GM20431 (cell line): ENCODE measurements around the gene ZNF614.
"Not testable (repeated sequence)": the region's sequence is repeated elsewhere in the genome, so short reads cannot be mapped to it uniquely, and the experiment has no call there.

Experiments used
- in situ Hi-C: fragments of 300-500 bp; cut with MseI, MboI; formaldehyde crosslinking; loops from one replicate; pipeline ENCODE4 v1.15.0; 2020; ENCODE audit warnings: low sequenced_read_pairs; ENCODE audit not compliant: unreplicated experiment

Gene ZNF614

DNA sequence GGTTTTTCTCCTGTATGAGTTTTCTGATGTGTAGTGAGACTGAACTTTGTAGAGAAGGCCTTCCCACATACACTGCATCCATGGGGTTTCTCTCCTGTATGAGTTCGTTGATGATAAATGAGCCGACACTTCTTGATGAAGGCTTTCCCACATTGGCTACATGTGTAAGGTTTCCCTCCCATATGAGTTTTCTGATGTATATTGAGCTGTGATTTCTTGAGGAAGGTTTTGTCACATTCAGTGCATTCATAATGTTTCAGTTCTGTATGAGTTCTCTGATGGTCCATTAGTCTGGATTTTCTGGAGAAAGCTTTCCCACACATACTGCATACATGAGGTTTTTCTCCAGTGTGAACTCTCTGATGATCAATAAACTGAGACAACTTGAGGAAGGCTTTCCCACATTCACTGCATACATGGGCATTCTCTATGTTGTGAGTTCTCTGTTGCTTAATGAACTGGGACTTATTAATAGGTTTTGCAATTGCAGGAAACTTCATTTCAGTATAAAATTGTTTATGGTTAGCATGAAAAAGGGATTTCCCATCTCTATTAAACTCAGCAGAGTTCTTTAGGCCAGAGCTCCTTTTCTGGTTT is 34.0 kb downstream of the ZNF614 start:
- in situ Hi-C loops = no loop called here

DNA sequence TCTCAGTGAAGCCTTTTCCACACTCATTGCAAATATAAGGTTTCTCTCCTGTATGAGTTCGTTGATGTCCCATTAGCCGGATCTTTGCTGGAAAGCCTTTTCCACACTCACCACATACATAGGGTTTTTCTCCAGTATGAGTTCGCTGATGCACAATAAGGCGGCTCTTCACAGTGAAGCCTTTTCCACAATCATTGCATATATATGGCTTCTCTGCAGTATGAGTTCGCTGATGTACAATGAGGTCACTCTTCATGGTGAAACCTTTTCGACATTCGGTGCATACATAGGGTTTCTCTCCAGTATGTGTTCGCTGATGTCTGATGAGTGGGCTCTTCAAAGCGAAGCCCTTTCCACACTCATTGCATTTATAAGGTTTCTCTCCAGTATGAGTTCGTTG is 34.8 kb downstream of the ZNF614 start:
- in situ Hi-C loops = no loop called here

DNA sequence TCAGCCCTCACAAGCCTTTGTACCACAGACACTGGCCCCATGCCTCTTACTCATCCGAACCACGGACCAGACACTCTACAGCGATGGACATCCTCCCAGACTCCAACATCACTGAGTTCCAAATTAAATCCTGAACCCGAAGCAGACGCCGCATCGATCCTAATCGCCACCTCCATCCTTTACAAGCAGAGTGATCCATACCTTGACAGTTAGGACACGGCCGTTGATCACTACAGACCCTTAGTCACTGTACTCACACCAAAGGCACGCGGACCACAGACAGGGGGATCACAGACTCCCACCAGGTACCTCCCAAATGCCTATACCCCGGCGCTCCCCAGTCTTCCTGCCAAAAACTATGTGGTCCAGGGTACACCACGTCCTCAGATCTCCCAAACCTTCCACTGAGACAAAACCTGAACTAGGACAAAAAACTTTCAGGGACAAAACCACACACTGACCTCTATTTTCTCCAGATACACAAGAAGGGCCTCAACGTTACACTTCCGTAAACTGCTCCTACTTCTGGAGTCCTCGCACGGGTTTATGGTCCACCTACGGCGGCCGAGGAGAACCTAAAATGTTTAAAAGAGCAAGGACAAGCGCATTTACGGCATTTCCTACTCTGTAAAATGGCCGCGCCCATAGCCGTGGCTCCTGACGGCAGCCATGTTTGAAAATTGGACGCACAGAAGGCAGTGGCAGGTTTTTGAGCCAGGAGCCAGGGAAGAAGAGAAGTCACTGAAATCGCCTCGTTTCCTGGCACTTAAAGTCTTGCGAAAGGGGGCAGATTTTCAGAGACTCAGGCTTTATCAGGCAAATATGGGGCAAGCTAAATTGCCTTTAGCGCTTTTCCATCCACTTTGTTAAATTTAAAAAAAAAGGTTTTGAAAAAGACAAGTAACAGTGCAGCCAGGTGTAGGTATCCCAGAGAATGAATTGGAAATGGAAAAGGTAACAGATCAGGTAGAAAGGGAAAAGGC is 41.6 kb downstream of the ZNF614 start, which contains the start of gene ZNF350:
TSS of gene ZNF350 (minus strand) at position 532 of the 983 bp plus-strand sequence. CDS start 12,480 bp downstream, outside the sequence.
- in situ Hi-C loops = no loop called here

DNA sequence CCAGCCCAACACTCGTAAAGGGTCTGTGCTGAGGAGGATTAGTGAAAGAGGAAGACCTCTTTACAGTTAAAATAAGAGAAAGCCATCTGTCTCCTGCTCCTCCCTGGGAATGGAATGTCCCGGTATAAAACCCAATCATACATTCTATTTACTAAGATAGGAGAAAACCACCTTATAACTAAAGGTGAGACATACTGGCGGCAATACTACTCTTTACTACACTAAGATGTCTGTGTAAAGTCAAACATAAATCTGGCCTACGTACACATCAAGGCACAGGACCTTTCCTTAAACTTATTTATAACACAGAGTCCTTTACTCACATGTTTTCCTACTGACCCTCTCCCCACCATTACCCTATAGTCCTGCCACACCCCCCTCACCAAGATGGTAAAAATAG is 44.8 kb downstream of the ZNF614 start:
- in situ Hi-C loops = no loop called here

DNA sequence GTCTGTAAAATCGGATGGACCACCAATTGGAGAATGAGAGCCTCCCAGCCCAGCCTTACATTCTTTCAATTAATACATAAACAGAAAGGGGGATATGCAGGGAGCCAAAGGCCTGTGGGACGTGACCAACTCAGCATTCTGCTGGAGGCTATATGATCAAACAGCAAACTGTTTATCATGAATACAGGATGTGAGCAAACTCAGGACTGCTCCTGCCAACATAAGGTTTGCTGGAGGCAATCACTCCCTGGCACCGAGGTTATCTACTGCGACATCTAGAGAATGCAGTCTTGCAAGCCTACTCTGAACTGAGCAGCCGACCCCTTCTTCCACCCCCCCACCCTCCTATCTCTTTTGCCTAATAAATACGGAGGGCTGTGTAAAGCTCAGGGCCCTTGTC is 47.3 kb downstream of the ZNF614 start:
- in situ Hi-C loops = not testable (repeated sequence)

DNA sequence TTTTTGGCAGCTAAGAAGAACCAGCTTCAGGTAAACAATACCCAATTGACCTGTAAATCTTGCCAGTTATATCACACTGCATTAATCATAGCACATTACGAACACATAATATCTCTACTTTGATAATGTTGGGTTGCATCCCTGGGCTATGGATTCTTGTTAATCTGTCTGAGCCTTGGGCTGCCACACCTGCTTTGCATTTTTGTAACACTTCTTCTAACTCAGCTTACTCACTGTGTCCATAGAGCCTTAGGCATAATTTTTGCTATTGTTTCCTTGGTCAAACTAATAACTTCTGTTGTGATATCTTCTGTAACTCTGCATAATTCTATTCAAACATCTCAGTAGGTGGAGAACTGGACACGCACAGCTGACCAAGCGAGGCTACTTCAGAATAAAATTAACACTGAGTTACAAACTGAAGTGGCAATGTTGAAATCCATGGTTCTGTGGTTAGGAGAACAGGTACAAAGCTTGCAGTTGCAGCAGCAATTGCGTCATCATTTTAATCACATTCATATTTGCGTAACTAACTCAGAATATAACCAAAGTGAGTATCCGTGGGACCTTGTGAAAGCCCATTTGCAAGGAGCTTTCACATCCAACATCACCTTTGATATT is 48.0 kb downstream of the ZNF614 start:
- in situ Hi-C loops = no loop called here

DNA sequence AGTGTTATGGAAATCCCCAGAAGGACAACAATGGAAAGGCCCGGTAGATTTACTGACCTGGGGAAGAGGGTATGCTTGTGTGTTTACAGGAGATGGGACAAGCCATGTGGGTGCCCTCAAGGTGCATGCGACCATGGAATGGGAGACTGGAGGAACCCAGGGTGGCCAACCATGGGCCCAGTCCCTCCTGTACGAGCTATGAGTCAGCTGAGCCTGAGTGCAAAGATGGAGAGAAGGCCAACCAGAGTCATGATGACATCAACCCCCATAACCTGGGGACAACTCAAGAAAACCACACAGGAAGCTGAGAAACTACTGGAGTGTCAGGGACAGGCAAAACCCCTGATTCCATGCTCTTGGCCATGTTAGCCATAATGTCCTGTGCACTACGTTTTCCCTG is 49.3 kb downstream of the ZNF614 start:
- in situ Hi-C loops = no loop called here

DNA sequence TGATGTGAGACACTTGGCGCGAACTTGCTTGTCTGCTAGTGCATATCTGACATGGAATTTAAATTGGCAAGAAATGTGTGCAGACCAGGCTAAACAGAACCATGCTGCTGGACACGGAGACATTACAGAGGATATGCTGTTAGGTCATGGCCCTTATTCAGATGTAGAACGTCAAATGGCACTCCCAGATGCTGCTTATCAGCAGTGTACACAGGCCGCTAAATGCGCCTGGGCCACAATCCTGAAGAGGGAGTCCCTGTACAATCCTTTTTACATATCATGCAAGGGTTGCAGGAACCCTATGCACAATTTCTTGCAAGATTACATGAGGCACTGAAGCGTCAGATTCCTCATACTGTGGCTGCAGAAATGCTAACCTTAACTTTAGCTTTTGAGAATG is 50.8 kb downstream of the ZNF614 start:
- in situ Hi-C loops = no loop called here

DNA sequence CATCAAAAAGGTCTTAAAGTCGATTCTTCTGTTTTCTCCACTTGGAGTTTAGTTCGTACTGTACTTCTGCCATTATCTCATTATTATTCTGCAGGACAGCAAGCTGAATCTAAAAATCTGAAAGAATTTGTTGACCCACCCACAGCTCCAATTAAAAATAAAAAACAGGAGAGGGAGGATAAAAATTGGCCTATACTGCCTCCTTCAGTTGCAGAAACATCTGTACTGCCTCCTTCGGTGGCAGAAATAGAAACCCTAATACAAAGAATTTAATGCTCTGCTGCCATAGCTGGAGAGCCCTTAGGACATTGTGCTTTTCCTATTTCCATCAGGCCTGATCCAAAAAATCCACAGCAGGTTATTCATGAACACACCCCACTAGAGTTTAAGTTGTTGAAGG is 51.3 kb downstream of the ZNF614 start:
- in situ Hi-C loops = no loop called here

DNA sequence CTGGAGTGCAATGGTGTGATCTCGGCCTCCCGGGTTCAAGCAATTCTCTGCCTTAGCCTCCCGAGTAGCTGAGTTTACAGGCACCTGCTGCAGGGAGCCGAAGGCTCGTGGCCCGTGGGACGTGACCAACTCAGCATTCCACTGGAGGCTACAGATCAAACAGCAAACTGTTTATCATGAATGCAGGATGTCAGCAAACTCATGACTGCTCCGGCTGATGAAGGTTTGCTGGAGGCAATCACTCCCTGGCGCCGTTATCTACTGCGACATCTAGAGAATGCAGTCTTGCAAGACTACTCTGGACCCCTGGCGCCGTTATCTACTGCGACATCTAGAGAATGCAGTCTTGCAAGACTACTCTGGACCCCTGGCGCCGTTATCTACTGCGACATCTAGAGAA is 52.4 kb downstream of the ZNF614 start:
- in situ Hi-C loops = not testable (repeated sequence)

DNA sequence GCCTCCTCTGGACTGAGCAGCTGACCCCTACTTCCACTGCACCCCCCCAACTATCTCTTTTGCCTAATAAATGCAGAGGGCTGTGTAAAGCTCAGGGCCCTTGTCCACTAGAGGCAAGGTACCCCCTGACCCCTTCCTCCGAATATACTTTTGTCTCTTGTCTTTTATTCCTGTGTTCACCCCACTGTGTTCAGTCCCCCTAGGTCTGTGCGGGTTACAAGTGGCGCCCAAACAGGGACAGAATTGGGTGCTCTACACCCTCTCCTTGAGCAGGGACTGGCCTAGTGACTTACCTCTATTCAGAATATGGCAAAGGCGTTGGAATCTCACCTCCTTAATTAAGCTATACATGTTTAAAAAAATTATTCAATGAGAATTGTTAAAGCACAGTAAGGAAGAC is 56.6 kb downstream of the ZNF614 start:
- in situ Hi-C loops = no loop called here

DNA sequence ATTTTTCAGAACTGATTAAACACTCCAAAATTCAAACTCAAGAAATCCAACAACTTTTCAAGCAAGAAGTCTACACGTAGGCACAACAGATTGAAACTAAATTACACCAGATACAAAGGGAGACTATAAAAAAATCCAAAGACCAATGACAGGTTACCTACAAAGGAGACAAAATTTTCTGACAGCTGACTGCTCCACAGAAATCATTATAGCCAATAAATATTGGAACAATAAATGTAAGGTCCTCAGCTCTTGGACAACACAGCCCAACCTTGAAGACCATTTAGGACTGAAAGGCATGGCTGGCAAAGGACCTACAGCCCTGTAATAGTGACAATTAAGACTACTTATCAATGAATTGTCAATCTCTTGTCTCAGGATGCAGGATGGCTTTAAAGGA is 57.5 kb downstream of the ZNF614 start:
- in situ Hi-C loops = no loop called here

DNA sequence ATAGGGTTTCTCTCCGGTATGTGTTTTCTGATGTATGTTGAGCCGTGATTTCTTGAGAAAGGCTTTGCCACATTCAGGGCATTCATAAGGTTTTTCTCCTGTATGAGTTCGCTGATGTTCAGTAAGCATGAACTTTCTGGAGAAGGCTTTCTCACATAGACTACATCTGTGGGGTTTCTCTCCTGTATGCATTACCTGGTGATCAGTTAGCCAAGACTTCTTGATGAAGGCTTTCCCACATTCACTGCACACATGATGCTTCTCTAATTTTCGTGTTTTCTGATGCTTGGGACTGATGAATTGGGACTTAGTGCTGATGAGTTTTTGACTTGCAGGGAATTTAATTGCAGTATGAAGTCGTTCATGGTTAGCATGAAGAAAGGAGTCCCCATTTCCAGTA is 62.6 kb downstream of the ZNF614 start:
- in situ Hi-C loops = no loop called here
